ENCODE results near the gene NR2C2AP.

DNA sequence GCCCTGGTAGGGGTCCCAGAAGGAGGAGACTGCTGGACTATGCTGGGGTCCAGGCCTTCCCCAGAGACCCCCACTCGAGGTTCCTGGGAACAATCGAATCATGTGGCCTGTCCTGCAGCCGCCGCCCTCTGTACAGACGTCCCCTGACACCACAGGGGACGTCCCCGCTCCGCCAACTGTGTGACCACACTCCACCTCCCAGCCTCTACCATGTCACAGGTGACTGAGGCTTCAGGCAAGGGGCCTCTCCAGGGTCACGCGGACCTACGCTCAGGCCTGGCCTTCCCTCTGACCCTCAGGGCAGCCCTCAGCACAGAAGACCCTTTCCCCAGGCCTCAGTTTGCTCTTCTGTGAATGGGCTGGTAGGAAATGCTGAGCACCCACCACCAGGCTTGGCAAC is 51.8 kb downstream of the NR2C2AP start:
- TF ChIP-seq, protein P1, sequence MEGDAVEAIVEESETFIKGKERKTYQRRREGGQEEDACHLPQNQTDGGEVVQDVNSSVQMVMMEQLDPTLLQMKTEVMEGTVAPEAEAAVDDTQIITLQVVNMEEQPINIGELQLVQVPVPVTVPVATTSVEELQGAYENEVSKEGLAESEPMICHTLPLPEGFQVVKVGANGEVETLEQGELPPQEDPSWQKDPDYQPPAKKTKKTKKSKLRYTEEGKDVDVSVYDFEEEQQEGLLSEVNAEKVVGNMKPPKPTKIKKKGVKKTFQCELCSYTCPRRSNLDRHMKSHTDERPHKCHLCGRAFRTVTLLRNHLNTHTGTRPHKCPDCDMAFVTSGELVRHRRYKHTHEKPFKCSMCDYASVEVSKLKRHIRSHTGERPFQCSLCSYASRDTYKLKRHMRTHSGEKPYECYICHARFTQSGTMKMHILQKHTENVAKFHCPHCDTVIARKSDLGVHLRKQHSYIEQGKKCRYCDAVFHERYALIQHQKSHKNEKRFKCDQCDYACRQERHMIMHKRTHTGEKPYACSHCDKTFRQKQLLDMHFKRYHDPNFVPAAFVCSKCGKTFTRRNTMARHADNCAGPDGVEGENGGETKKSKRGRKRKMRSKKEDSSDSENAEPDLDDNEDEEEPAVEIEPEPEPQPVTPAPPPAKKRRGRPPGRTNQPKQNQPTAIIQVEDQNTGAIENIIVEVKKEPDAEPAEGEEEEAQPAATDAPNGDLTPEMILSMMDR (IDR thresholded peaks at IDR 0.05): no peak
- TF ChIP-seq POLR2A (IDR thresholded peaks at IDR 0.05): no peak

All from ovary (tissue), 3 donors.